ENCODE results near the gene DSC3.

DSC3 gene

GRCh38 chr18:30992231-30992630, 50.3 kb downstream of the DSC3 start:
- no peak for TF ChIP-seq CTCF (IDR thresholded peaks at IDR 0.05; ENCODE audit: low read depth, low read length, missing control alignments)
- H3K4me3 ChIP-seq (ENCODE audit: low read depth, low read length) = no peak overlapping the region
- no peak for DNase-seq (ENCODE audit: low read depth)

- TF ChIP-seq CTCF (IDR thresholded peaks at IDR 0.05; ENCODE audit: low read depth, low read length, missing control alignments) = no peak
- DNase-seq (ENCODE audit: low read depth) = no peak
Measured at GRCh38 chr18:30991397-30991796, 51.1 kb downstream of the DSC3 start.

GRCh38 chr18:30989141-30989540, 53.4 kb downstream of the DSC3 start:
- no peak overlapping the region for H3K4me3 ChIP-seq (ENCODE audit: low read depth, low read length)
- no peak for DNase-seq (ENCODE audit: low read depth)
- TF ChIP-seq CTCF (IDR thresholded peaks at IDR 0.05; ENCODE audit: low read depth, low read length, missing control alignments) = no peak

More at GRCh38 chr18:30991397-30991796, 51.1 kb downstream of the DSC3 start:
- H3K4me3 ChIP-seq (ENCODE audit: low read depth, low read length) = no peak overlapping the region

GRCh38 chr18:30988440-30988839, 54.1 kb downstream of the DSC3 start:
- no peak overlapping the region for H3K4me3 ChIP-seq (ENCODE audit: low read depth, low read length)

GRCh38 chr18:30987467-30988241, 54.9 kb downstream of the DSC3 start:
- no peak overlapping the region for H3K4me3 ChIP-seq (ENCODE audit: low read depth, low read length)
- DNase-seq (ENCODE audit: low read depth) = no peak
- TF ChIP-seq CTCF (IDR thresholded peaks at IDR 0.05; ENCODE audit: low read depth, low read length, missing control alignments) = no peak

More at GRCh38 chr18:30988440-30988839, 54.1 kb downstream of the DSC3 start:
- DNase-seq (ENCODE audit: low read depth) = no peak
- TF ChIP-seq CTCF (IDR thresholded peaks at IDR 0.05; ENCODE audit: low read depth, low read length, missing control alignments) = no peak

GRCh38 chr18:30985753-30986152, 56.8 kb downstream of the DSC3 start:
- no peak overlapping the region for H3K4me3 ChIP-seq (ENCODE audit: low read depth, low read length)
- TF ChIP-seq CTCF (IDR thresholded peaks at IDR 0.05; ENCODE audit: low read depth, low read length, missing control alignments) = no peak
- no peak for DNase-seq (ENCODE audit: low read depth)

Measured in GM12864 (cell line).